IPS DF 19.7 (cell line): ENCODE results near the gene FILIP1.

Source experiments
- DNase-seq: peaks from one replicate; pipeline ENCODE4 v3.0.0-alpha.2; 2013; ENCODE audit warnings: low read depth, low spot score

Gene FILIP1

GRCh38 chr6:75381877-75382633 lies 111.5 kb downstream of the FILIP1 start:
- no peak for DNase-seq

GRCh38 chr6:75379536-75379935 lies 114.1 kb downstream of the FILIP1 start:
- DNase-seq: no peak

DNA sequence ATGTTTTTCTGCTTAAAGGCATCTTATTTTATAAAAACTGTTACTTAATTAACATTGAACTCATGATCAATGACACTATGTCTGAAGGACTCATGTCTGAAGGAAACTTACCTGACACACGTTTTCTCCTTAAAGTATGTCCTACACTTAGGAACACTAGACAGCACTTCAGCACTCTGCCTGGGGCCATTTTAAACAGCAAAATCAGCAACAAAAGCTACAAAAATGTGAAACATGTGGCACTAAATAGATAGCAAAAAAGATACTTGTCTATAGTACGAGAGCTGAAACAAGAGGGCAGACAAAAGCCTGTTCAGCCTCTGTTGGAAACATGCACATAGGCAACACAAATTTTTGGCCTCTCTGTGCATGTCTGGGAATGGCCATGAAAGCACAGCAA lies 115.5 kb downstream of the FILIP1 start:
- no peak for DNase-seq

- DNase-seq: no peak
Measured at GRCh38 chr6:75377386-75377785, 116.2 kb downstream of the FILIP1 start.

GRCh38 chr6:75376347-75377024 lies 117.1 kb downstream of the FILIP1 start:
- DNase-seq: no peak

- DNase-seq: peak; percentile 57
Measured at GRCh38 chr6:75374961-75375400, 118.6 kb downstream of the FILIP1 start.

- no peak for DNase-seq
Measured at GRCh38 chr6:75372884-75373283, 120.7 kb downstream of the FILIP1 start.

- no peak for DNase-seq
Measured at GRCh38 chr6:75370011-75370410, 123.6 kb downstream of the FILIP1 start.

- no peak for DNase-seq
Measured at GRCh38 chr6:75368864-75369402, 124.7 kb downstream of the FILIP1 start.

- DNase-seq: no peak
Measured at GRCh38 chr6:75368151-75368779, 125.3 kb downstream of the FILIP1 start.

DNA sequence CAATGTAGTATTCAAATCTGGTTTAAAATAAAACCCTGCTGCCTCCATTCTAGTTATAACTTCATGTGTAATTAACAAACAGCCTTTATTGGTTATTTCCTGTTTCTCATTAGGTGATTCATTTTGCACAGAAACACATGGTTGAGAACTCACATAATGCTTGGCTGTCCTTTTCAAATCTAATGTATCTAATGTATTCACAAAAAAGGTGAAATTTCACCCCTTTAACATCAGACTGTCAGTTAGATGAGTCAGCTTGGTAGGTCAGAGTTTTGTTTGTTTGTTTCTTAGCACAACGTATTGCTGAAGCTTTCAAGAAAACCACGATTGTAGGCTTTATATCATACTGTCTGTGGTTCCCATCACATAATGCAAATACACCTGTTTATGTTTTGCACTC lies 130.3 kb downstream of the FILIP1 start:
- no peak for DNase-seq

DNA sequence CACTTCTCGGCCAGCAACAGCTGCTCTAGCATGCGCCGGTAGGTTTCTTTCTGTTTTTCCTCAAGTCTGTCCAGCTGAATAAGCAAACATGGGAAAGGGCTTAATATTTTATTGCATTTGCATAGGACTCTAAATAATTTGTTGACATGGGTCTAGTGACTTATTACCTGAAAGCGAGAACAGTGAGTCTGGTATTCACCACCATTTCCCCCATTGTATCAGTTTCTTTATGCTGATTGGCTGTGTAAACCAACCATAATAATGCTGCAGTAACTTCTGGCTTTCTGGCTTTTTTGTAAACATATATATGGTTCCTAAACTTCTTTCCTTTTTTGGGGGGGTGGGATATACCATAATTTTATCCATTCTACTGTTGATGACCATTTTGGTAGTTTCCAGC lies 140.0 kb downstream of the FILIP1 start:
- DNase-seq: no peak

DNA sequence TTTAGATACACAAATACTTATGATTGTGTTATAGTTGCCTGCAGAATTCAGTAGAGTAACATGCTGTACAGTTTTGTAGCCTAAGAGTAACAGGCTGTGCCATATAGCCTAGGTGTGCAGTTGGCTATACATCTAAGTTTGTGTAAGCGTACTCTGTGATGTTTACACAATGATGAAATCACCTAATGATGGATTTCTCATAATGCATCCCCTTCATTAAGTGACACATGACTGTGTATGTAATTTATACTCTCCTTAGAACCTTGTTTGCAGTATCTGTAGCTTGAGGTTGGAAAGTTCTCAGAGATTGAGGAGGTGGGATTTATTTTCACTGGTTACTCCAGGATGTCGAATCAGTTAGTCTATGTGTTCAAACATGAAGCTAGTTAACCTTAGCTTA lies 142.0 kb downstream of the FILIP1 start:
- DNase-seq: no peak

GRCh38 chr6:75350808-75351207 lies 142.8 kb downstream of the FILIP1 start:
- DNase-seq: no peak

- no peak for DNase-seq
Measured at GRCh38 chr6:75350156-75350555, 143.4 kb downstream of the FILIP1 start.

- DNase-seq: no peak
Measured at GRCh38 chr6:75349262-75349984, 144.2 kb downstream of the FILIP1 start.

- DNase-seq: no peak
Measured at GRCh38 chr6:75348882-75349261, 144.7 kb downstream of the FILIP1 start.

DNA sequence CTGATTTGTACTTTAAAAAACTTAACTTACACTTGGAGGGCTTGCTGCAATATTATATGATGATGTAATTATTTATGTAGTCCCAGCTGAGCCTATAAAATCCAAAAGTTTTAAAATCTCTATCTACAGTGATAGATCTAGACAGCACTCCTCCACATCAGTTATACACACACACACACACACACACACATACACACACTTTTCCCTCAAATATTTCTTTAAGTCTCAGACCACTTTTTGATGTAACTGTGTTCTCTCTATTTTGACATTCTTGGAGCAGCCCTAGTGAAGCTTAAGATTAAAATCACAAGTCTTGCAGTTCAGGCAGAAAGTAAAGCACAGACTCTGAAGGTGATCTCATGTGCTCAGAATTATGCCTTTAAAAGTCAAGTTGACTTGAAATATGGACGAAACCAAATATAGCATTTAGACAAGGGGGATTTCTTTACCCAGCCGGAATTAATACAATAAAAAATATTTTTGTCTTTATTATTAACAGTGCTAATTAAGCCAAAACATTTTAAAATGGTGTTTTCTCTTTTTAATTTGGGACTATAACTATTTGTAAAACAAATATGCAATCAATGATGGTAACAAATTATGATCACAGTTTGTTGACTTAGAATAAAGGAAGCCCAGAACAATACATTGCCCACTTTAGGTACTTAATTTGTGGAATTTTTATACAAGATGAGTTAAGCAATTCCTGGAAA lies 145.5 kb downstream of the FILIP1 start:
- no peak for DNase-seq

- DNase-seq: no peak
Measured at GRCh38 chr6:75345413-75345812, 148.2 kb downstream of the FILIP1 start.

DNA sequence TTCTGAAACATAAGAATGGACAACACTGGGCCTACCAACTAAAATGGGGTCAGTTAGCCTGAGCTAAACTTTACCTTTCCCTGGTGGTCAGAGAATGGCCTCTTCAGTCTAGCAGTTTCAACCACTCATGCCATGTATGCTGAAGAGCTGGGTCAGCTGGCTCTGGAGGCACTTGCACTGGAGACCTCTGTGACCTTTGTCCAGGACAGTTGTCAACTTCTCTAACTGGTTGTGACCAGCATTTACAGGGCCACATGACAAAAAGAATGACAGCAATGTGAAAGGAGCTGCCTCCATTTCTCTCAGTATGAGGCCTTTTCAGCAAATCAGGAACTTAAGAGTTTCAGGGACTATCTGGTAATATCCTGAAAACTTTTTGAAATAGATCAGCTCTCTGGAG lies 149.1 kb downstream of the FILIP1 start:
- DNase-seq: no peak

DNA sequence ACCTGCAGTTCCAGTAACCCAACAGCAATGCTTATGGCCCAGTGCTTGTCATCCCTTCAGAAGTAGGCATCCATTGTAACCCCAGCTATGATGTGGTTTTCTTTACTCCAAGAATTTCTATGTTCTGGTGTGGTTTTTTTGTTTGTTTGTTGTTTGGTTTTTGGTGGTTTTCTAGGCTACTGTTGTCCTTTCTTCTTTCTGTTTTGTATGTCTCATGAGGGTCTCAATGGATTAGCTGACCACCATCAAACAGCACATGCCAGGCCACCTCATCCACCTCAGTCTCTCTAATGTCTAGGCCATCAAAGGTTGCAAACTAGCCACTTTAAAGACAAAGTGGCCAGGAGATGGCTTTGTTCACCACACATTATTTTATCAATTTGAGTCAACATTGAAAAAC lies 149.6 kb downstream of the FILIP1 start:
- no peak for DNase-seq
